EL (cell line): ENCODE measurements around the gene B4GALT4.
"Not testable (repeated sequence)": the region's sequence is repeated elsewhere in the genome, so short reads cannot be mapped to it uniquely, and the experiment has no call there.

Experiments
- DNase-seq: peaks from one replicate; pipeline ENCODE4 v3.0.0-alpha.2; 2016

Gene B4GALT4

DNA sequence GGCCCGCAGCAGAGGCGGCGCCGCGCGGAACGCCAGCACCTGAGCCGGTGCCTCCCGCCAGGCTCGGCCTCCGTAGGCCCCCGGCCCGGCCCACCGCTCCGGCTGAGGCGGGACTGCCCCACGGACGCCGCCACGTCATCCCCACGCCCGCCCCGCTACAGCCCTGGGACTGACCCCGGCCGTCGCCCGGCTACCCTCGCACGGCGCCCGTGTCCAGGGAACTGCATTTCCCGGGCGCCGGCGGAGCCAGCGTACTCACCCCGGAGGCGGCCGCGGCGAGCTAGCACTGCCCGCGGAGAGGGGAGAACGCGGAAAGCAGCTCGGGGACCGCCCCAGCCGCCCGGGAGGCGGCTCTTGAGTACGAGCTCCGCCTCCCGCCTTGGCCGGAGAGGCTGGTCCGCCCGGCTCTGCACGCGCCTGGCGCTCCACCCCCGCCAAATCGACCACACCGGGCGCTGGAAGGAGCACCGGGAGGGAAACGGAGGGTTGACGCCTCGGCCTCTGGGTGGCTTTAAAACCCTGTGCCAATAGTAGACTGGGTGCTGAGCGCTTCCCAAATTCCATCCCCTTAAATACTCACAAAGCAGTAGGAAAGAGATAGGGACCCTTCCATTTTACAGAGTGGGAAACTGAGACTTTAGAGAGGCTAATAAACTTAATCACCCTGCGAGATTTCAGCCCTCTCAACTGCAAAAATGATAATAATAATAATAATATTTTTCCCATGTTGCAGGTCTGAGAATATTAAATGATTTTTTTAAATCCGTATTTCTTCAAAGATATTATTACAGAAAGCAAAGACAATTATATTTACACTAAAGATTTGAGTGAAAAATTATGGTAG is at the start of gene B4GALT4:
Gene B4GALT4 (minus strand): TSS at position 288 of the 844 bp plus-strand sequence. CDS start 10,779 bp downstream, outside the sequence.
- peak; percentile 90 for DNase-seq

DNA sequence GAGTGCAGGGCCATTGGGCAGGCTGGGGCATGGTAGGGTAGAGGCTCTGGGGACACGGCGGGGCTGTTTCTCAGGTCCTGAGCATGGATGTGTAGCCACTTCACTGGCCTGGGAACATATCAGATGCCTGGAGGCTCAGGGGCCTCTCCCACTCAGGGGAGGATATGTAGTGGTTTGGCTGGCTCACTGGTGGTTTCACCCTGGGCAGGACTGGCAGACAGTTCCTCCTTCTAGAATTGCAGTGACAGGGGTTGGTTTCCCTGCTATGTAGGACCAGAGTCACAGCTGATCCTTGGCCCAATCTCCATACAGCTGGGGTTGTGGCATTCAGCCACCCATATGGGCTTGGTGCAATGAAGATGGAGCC is 48.7 kb upstream of the B4GALT4 start:
- DNase-seq, result no peak

DNA sequence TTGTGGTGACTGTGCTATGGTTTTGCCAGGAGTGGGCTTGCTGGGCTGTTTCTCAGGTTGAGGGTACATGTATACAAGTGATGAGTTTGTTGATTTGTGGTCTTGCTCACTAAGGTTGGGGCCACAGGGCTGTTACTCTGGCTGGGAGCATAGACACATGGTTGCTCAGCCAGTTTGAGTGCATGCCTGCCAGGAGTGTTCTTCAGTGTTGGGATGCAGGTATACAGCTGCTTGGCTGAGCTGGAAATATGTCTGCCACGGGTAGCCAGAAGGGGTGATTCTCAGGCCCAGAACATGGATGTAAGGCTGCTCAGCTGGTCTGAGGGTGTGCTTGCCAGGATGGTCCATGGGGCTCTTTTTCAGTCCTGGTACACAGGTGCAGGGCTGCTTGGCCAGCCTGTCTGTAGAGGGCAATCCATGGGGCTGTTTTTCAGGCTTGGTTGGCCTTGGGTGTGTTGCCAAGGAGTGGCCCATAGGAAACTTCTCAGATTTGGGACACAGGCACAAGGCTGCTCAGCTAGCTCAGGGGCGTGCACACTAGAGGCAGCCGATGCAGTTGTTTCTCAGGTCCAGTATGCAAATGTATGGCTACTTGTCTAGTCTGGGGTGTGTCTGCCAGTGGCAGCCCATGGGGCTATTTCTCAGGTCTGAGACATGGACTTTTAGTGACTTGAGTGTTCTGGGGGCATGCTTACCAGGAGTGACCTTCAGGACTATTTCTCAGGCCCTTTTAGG is 48.2 kb upstream of the B4GALT4 start:
- DNase-seq, result no peak

DNA sequence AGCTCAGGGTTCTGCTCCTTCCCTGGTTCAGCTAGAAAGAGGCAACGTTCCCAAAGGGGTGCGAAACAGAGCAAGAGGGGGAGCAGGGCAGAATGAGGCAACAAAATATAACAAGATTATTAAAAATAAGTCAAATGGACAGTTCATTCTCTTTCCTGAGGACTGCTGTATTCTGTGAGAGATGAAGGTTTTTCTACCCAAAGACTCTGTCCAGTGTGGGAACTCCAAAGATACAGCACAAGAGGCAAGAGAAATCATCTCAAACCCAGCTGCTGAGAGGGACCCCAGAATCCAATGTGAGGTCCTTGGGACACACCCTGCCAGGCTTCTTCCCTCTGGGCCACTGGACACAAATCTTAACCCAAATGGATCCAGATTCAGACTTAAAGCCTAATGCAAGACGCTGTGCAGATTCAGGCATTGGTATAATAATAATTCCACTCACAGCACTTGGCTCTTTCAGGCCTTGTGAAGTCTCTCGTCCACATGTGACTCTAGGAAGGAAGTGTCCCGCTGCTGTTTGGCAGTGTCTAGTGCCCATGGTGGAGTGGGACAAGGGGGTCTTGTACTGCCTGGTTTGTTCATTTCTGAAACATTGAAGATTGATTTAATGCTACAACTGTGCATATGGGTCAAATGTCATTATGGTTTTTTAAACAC is 39.0 kb upstream of the B4GALT4 start:
- DNase-seq, result no peak

DNA sequence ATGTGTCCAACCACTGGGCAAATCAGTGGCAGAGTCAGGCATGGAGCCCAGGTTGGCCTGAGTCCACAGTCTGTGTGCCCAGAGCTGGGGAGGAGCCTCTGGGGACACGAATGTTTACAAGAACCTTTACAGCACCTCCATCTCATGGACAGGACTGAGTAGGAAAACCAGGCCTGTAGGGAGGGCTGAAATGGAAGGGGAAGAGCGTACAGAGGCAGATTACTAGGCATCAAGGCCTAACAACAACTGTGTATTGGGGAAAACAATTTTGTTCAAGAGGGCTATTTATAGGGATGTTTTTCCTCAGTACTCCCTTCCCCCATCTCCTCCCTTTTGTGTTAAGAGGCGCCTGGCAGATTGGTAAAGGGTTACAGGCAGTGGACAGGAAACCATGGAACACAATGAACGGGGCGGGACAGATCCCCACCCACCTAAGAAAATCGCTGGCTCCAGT is 38.5 kb upstream of the B4GALT4 start:
- no peak for DNase-seq

DNA sequence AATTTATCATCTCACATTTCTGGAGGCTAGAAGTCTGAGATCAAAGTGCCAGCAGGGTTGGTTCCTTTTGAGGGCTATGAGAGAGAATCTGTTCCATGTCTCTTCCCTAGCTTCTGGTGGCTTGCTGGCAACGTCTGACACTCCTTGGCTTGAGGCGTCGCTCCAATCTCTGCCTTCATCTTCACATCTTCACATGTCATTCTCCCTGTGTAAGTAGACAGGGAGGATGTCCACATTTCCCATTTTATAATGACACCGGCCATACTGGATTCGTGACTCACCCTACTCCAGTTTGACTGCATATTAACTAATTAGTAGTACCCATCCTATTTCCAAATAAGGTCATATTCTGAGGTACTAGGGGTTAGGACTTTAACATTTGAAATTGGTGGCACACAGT is 36.0 kb upstream of the B4GALT4 start:
- DNase-seq, result no peak

- not testable (repeated sequence) for DNase-seq
Observed at GRCh38 chr3:119270212-119270611, 29.5 kb upstream of the B4GALT4 start.

GRCh38 chr3:119261055-119261454 is 20.4 kb upstream of the B4GALT4 start:
- no peak for DNase-seq

- DNase-seq, result no peak
Observed at GRCh38 chr3:119259821-119260220, 19.1 kb upstream of the B4GALT4 start.

GRCh38 chr3:119258915-119259314 is 18.2 kb upstream of the B4GALT4 start:
- DNase-seq, result no peak

GRCh38 chr3:119257654-119258410 is 17.2 kb upstream of the B4GALT4 start:
- no peak for DNase-seq

- DNase-seq, result no peak
Observed at GRCh38 chr3:119257111-119257510, 16.4 kb upstream of the B4GALT4 start.

DNA sequence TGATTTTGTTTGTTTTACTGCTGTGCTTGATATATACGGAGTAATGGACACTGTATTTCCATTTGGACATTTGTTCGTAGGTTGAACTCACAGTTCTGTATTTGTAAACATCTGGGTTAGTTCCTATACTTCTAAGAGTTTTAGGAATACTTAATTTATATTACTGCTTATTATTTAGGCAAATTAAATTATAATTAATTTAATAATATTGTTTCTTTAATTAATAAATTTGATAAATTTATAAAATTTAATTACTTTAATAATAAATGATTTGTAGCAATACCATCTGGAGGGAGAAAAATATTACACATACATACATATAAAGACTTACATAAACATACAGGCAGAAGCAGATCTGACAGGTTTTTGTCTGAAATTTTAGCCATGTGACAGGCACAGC is 14.5 kb upstream of the B4GALT4 start:
- DNase-seq, result no peak

DNA sequence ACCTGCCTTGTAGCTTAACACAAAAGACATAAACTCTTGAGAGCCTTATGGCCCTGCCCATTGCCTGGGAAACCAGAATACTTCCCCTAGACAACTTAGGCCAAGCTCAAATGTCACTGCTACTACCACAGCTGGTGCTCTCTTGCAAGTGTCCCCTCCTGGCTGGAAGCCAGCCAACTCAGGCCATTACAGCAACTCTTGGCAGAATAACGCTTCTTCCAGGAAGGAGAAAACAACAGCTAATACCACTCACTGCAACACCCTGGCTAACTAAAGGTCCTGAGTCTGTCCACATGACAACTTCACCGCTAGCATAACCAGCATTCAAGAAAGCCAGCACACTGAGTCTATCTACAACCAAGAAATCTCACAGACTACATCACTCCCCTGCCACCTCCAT is 5.1 kb upstream of the B4GALT4 start:
- no peak for DNase-seq

DNA sequence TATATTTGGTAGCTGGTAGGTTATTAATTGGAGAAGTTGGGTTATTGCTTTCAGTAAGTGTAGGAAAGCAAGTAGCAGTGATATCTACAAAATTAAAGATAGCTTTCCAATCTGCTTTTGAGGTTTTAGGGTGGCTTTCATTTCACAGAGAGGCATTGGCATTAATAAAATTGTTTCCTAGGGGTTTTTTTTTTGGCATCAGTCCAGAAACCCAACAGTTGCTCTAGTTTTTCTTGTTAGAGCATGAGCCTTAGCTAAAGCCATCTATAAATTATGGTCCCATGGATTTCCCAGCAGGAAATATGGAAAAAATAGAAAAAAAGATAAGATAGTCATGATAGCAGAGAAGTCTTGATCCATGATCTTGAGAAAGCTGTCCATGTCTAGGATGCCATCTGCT is 3.0 kb upstream of the B4GALT4 start:
- DNase-seq, result no peak

GRCh38 chr3:119243058-119243529 is 2.4 kb upstream of the B4GALT4 start:
- DNase-seq, result not testable (repeated sequence)

GRCh38 chr3:119242387-119243057 is 1.8 kb upstream of the B4GALT4 start:
- not testable (repeated sequence) for DNase-seq

GRCh38 chr3:119240101-119240590 is 532 bp downstream of the B4GALT4 start:
- DNase-seq, result peak; percentile 25

DNA sequence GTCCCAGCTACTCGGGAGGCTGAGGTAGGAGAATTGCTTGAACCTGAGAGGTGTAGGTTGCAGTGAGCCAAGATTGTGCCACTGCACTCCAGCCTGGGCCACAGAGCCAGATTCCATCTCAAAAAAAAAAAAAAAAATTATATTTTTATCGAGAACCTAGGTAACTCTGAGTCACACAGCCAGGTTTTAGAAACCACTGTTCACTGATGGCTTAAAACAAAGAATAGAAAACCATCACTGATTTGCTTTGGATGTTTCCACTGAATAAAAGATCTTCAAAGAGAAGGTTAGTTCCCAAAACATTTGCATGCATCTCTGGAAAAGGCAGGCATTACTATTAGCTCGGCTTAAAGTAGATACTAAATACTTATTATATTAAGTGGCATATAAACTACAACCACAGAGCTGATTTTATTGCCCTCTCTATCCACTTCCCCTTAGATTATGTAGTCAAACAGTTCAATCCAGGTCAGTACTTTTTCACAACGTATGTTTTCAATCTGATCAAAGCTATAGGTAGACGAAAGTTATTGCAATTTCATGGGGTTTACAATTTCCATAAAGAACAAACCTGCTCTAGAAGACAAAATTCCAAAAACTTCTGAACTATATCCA is 1.4 kb downstream of the B4GALT4 start:
- DNase-seq, result peak; percentile 25

DNA sequence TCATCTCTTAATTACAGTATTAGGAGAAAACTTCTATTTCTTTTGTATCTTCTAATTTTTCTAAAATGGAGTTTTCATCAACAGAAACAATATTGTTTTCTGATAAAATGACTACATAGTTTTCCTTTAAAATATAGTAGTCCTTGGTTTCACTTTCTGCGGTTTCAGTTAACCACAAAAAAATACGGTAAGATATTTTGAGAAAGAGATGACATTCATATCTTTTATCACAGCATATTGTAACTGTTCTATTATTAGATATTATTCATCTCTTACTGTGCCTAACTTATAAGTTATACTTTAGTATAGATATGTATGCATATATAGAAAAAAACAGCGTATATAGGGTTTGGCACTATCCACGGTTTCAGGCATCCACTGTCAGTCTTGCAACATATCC is 2.3 kb downstream of the B4GALT4 start:
- no peak for DNase-seq

- peak; percentile 53 for DNase-seq
Observed at GRCh38 chr3:119237299-119237698, 3.4 kb downstream of the B4GALT4 start.
